Ishikawa (cell line): Measurements from ENCODE around the gene NEDD4L.

Experiments used
- CREB1 ChIP-seq: IDR thresholded peaks from 2 replicates; pipeline ENCODE4 v1.6.1; 2012; ENCODE audit warnings: low read depth
- EGR1 ChIP-seq: IDR thresholded peaks from 2 replicates; pipeline ENCODE4 v1.6.1; 2012
- EP300 ChIP-seq: IDR thresholded peaks from 2 replicates; pipeline ENCODE4 v1.6.1; 2012; ENCODE audit warnings: borderline replicate concordance
- FOXM1 ChIP-seq: IDR thresholded peaks from 2 replicates; pipeline ENCODE4 v1.6.1; 2012; ENCODE audit warnings: low read depth, borderline replicate concordance
- MAX ChIP-seq: IDR thresholded peaks from 2 replicates; pipeline ENCODE4 v1.6.1; 2012
- NFIC ChIP-seq: IDR thresholded peaks from 2 replicates; pipeline ENCODE4 v1.6.1; 2012
- RAD21 ChIP-seq: IDR thresholded peaks from 2 replicates; pipeline ENCODE4 v1.6.1; 2012; ENCODE audit warnings: low read depth
- REST ChIP-seq: IDR thresholded peaks from 2 replicates; pipeline ENCODE4 v1.6.1; 2012; ENCODE audit warnings: low read depth, mild to moderate bottlenecking
- TAF1 ChIP-seq: IDR thresholded peaks from 2 replicates; pipeline ENCODE4 v1.6.1; 2012; ENCODE audit warnings: low read depth, mild to moderate bottlenecking
- TCF12 ChIP-seq: IDR thresholded peaks from 2 replicates; pipeline ENCODE4 v1.6.1; 2012; ENCODE audit warnings: low read depth
- TEAD4 ChIP-seq: IDR thresholded peaks from 2 replicates; pipeline ENCODE4 v1.6.1; 2012
- YY1 ChIP-seq: IDR thresholded peaks from 2 replicates; pipeline ENCODE4 v1.6.1; 2012; ENCODE audit warnings: low read depth
- ZBTB7A ChIP-seq: IDR thresholded peaks from 2 replicates; pipeline ENCODE4 v1.6.1; 2012; ENCODE audit warnings: low read depth

- TF ChIP-seq NFIC (no peak), MAX (no peak), REST (no peak), EP300 (no peak), TEAD4 (no peak), TCF12 (no peak), EGR1 (no peak), TAF1 (no peak), FOXM1 (no peak), YY1 (no peak), CREB1 (no peak), ZBTB7A (no peak), RAD21 (no peak)
Observed at GRCh38 chr18:58427321-58427720, 383.3 kb downstream of the NEDD4L start.
